ENCODE measurements around the gene AAMDC. TPM values are rescaled to one million over a fixed set of nuclear protein-coding genes. Genes with fewer than 3 reads are reported as not detected.
"Not testable (repeated sequence)": the region's sequence is repeated elsewhere in the genome, so short reads cannot be mapped to it uniquely, and the experiment has no call there.

AAMDC gene
- total RNA-seq, 1 donor = 22.0 TPM

GRCh38 chr11:77908835-77909234, 87.9 kb downstream of the AAMDC start:
- TF ChIP-seq CTCF (IDR thresholded peaks at IDR 0.05; ENCODE audit: insufficient read depth, low read depth, low read length) = no peak
- no peak overlapping the region for H3K4me3 ChIP-seq (ENCODE audit: low read depth, low read length)
- no peak for DNase-seq (ENCODE audit: low read depth)

DNA sequence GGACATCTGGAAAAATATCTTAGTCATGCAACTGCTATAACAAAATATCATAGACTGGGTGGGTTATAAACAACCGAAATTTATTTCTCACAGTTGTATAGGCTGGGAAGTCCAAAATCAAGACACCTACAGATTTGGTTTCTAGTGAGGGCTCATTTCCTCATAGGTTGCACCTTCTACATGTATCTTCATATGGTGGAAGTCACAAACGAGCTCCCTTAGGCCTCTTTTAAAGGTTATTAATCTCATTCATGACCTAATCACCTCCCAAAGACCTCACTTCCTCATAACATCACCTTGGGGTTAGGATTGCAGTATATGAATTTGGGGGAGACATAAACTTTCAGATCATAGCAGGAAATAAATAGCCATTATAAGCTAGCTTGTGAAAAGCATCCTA, 88.3 kb downstream of the AAMDC start:
- H3K4me3 ChIP-seq (ENCODE audit: low read depth, low read length) = no peak overlapping the region
- no peak for TF ChIP-seq CTCF (IDR thresholded peaks at IDR 0.05; ENCODE audit: insufficient read depth, low read depth, low read length)
- no peak for DNase-seq (ENCODE audit: low read depth)

DNA sequence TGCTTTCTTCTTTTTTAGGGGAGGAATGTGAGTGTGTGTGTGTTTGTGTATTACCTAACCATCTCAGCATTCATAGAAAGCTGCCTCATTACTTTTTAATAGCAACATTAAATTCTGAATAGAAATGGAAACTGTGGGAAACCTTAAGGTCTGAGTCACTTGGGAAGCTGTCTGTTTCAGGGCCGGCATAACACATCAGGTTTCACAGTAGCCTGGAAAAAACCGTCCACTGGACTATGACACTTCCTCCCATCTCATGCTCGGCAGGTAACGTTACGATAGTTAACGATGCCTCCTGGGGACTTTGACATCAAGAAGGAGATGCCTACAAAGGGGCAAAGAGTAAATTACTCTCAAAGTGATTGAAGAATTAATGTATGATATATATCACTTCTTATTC, 89.9 kb downstream of the AAMDC start:
- peak; percentile 58 for DNase-seq (ENCODE audit: low read depth)
- not testable (repeated sequence) for H3K4me3 ChIP-seq (ENCODE audit: low read depth, low read length)

DNA sequence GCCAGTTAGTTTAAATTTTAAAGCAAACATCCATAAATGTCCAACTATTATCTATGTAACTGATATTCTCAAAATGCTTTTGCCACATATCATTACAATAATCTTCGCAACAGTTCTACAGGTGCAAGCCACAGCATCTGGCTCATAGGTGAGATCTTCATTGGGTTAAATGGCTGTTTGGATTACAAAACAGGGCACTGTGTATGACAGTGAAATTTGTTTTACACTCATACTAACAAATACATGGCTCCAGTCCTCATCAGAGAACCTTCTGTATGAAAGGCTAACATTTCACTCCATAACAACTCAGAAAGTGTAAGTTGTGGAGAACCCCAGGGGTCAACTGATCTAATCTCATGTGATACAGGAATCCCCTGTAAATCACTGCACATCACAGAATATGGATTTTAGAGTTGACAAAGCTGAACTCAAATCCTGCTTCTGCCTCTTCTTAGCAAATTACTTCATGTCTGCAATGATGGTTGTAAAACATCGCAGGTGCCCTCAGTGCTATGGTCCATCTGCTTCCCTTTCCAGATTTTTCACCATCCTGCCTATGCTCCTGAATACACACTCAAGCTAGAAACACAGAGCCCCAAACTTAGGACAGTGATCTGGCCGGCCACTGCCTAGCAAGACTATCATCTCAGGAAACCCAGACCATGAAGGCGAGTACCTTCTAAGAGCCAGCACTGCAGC, 92.8 kb downstream of the AAMDC start:
- DNase-seq (ENCODE audit: low read depth) = peak; percentile 47

DNA sequence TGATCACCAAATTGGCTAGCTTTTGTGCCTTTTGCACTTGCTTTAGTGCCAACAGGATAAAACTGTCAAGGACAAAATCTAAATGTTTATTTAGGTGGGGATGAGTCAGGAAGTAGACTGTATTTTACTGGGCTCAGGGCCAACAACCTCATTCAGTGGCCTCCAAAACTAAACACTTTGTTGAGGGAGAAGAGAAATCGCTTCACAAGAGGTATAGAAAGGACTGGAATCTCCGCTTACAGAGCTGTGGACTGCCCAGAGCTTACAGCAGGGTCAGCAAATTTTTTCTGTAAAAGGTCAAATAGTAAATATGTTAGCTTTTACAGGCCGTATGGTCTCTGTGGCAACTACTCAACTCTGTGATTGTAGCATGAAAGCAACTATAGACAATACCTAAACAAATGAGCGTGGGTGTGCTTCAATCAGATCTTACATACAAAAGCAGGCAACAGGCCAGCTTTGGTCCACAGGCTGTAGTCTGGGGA, 93.4 kb downstream of the AAMDC start:
- not testable (repeated sequence) for H3K4me3 ChIP-seq (ENCODE audit: low read depth, low read length)
- peak; percentile 93 for DNase-seq (ENCODE audit: low read depth)

More for the DNA sequence above, 92.8 kb downstream of the AAMDC start:
- H3K4me3 ChIP-seq (ENCODE audit: low read depth, low read length) = not testable (repeated sequence)

DNA sequence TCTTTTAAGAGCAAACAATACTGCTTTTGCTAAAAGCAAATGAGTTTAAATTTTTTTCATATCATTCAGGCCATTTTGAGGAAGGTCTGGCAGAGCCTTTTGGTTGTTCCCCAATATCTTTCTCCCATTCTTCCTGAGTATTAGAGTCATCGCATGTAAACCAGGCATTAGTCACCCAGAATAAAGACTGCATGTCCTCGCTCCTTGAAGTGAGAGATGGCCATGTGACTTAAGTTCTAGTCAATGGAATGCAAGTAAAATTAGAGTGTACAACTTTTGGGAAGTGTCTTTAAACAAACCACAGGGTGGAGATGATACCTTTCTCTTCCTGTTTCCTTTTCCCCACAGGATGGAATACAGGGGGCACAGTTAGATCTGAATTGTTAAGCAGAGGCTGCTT, 96.8 kb downstream of the AAMDC start:
- H3K4me3 ChIP-seq (ENCODE audit: low read depth, low read length); DNase-seq (ENCODE audit: low read depth): not testable (repeated sequence)

Small RNA genes within 50 kb of the gene (small RNA-seq; reads per million reads assigned to genes)
- gene AP002812.4 = not detected

Other genes with a start within 250 kb of the AAMDC start
- 1.6 and 1.7 TPM in 2 replicates for gene AQP11, start 231.2 kb upstream of the AAMDC start, total RNA-seq
- 69.3 and 88.5 TPM in 2 replicates for gene CLNS1A, start 183.3 kb upstream of the AAMDC start, total RNA-seq
- 34.1 and 46.2 TPM in 2 replicates for gene RSF1, start 422 bp upstream of the AAMDC start, total RNA-seq
- 34.8 and 37.1 TPM in 2 replicates for gene INTS4, start 173.5 kb downstream of the AAMDC start, total RNA-seq
- gene KCTD14, start 202.1 kb downstream of the AAMDC start, total RNA-seq = 0.97 and 4.3 TPM in 2 replicates
- gene THRSP, start 242.7 kb downstream of the AAMDC start, total RNA-seq = not detected in 2 replicates

All from fibroblast of villous mesenchyme (primary cell).